H9 (cell line): ENCODE results near the gene UNC79. TPM values are rescaled to one million over a fixed set of nuclear protein-coding genes. Genes with fewer than 3 reads are reported as not detected.
"Not testable (repeated sequence)": the region's sequence is repeated elsewhere in the genome, so short reads cannot be mapped to it uniquely, and the experiment has no call there.

Experiments used
- DNase-seq: peaks from one replicate; pipeline ENCODE4 v3.0.0-alpha.2; 2017
- H2AFZ ChIP-seq: one replicate; pipeline ENCODE4 v1.6.1; 2013; ENCODE audit warnings: mild to moderate bottlenecking, low read length, control low read depth, moderate library complexity
- H2AK5ac ChIP-seq: 2 replicates; pipeline ENCODE4 v1.6.1; 2013; ENCODE audit warnings: low read length, control low read depth, mixed read lengths; ENCODE audit not compliant: insufficient read length
- H2BK120ac ChIP-seq: one replicate; pipeline ENCODE4 v1.6.1; 2013; ENCODE audit warnings: low read depth, mild to moderate bottlenecking, low read length, control low read depth, inconsistent platforms; ENCODE audit not compliant: poor library complexity, severe bottlenecking
- H2BK12ac ChIP-seq: 2 replicates; pipeline ENCODE4 v1.6.1; 2013; ENCODE audit warnings: low read length, control low read depth, mixed read lengths, low read depth; ENCODE audit not compliant: insufficient read length
- H2BK15ac ChIP-seq: 2 replicates; pipeline ENCODE4 v1.6.1; 2013; ENCODE audit warnings: low read depth, low read length, control low read depth
- H2BK20ac ChIP-seq: one replicate; pipeline ENCODE4 v1.6.1; 2013; ENCODE audit warnings: low read depth, mild to moderate bottlenecking, low read length, control low read depth, inconsistent platforms; ENCODE audit not compliant: poor library complexity, severe bottlenecking
- H2BK5ac ChIP-seq: 2 replicates; pipeline ENCODE4 v1.6.1; 2013; ENCODE audit warnings: low read length, control low read depth, mixed read lengths; ENCODE audit not compliant: insufficient read length
- H3K14ac ChIP-seq: 2 replicates; pipeline ENCODE4 v1.6.1; 2013; ENCODE audit warnings: low read length, control low read depth; ENCODE audit not compliant: insufficient read depth
- H3K18ac ChIP-seq: 2 replicates; pipeline ENCODE4 v1.6.1; 2013; ENCODE audit warnings: low read depth, mild to moderate bottlenecking, mixed read lengths, low read length, control low read depth; ENCODE audit not compliant: insufficient read length
- H3K23ac ChIP-seq: 2 replicates; pipeline ENCODE4 v1.6.1; 2013; ENCODE audit warnings: low read length, control low read depth, mixed read lengths, low read depth; ENCODE audit not compliant: insufficient read length
- H3K23me2 ChIP-seq: 2 replicates; pipeline ENCODE4 v1.6.1; 2013; ENCODE audit warnings: low read depth, mild to moderate bottlenecking, mixed read lengths, low read length, control low read depth; ENCODE audit not compliant: insufficient read length, poor library complexity, severe bottlenecking
- H3K27ac ChIP-seq: 2 replicates; pipeline ENCODE4 v1.5.1; 2013; ENCODE audit warnings: low read length, control low read depth, mixed read lengths, low read depth; ENCODE audit not compliant: insufficient read length
- H3K27me3 ChIP-seq: 2 replicates; pipeline ENCODE4 v1.6.1; 2013; ENCODE audit warnings: low read length, control low read depth, inconsistent platforms; ENCODE audit not compliant: insufficient read depth
- H3K4ac ChIP-seq: 2 replicates; pipeline ENCODE4 v1.6.1; 2013; ENCODE audit warnings: low read depth, mild to moderate bottlenecking, control low read depth, inconsistent platforms, low read length, moderate library complexity
- H3K4me1 ChIP-seq: 2 replicates; pipeline ENCODE4 v1.6.1; 2013; ENCODE audit warnings: low read length, control low read depth, inconsistent platforms; ENCODE audit not compliant: insufficient read depth
- H3K4me2 ChIP-seq: 2 replicates; pipeline ENCODE4 v1.6.1; 2013; ENCODE audit warnings: low read length, control low read depth, mixed read lengths; ENCODE audit not compliant: insufficient read length, insufficient read depth
- H3K56ac ChIP-seq: 2 replicates; pipeline ENCODE4 v1.6.1; 2013; ENCODE audit warnings: low read depth, mild to moderate bottlenecking, mixed read lengths, low read length, control low read depth; ENCODE audit not compliant: insufficient read length
- H3K79me1 ChIP-seq: 2 replicates; pipeline ENCODE4 v1.6.1; 2013; ENCODE audit warnings: low read depth, mild to moderate bottlenecking, moderate library complexity, low read length, control low read depth, inconsistent platforms; ENCODE audit not compliant: insufficient read depth, poor library complexity, severe bottlenecking
- H3K79me2 ChIP-seq: 2 replicates; pipeline ENCODE4 v1.6.1; 2013; ENCODE audit warnings: low read length, control low read depth, inconsistent platforms; ENCODE audit not compliant: insufficient read depth
- H3K9ac ChIP-seq: 2 replicates; pipeline ENCODE4 v1.6.1; 2013; ENCODE audit warnings: low read length, control low read depth, mixed read lengths; ENCODE audit not compliant: insufficient read length; ENCODE audit errors: extremely low read depth
- H3K9me3 ChIP-seq: one replicate; pipeline ENCODE4 v1.6.1; 2013; ENCODE audit warnings: low read depth, low read length, inconsistent platforms; ENCODE audit not compliant: control insufficient read depth
- H3T11ph ChIP-seq: one replicate; pipeline ENCODE4 v1.6.1; 2013; ENCODE audit warnings: mild to moderate bottlenecking, low read length, control low read depth, inconsistent platforms
- H4K20me1 ChIP-seq: one replicate; pipeline ENCODE4 v1.6.1; 2013; ENCODE audit not compliant: control insufficient read depth, insufficient read length, insufficient read depth
- H4K5ac ChIP-seq: 2 replicates; pipeline ENCODE4 v1.6.1; 2013; ENCODE audit warnings: low read depth, mild to moderate bottlenecking, mixed read lengths, low read length, control low read depth; ENCODE audit not compliant: insufficient read length
- H4K8ac ChIP-seq: replicated peaks from 2 replicates; pipeline ENCODE4 v1.6.1; 2013; ENCODE audit warnings: low read length, control low read depth, mixed read lengths, low read depth; ENCODE audit not compliant: insufficient read length
- H4K91ac ChIP-seq: 2 replicates; pipeline ENCODE4 v1.6.1; 2013; ENCODE audit warnings: low read depth, mild to moderate bottlenecking, moderate library complexity, mixed read lengths, low read length, control low read depth; ENCODE audit not compliant: insufficient read length
- H3K27ac Mint-ChIP-seq, 3 experiments: 2 replicates in 2 of 3; 3 replicates in 1 of 3; pipeline ENCODE4 v1.8.0; 2020 to 2021; ENCODE audit warnings: mixed read lengths in 3 of 3, mild to moderate bottlenecking in 1 of 3, moderate library complexity in 1 of 3
- H3K27me3 Mint-ChIP-seq: 2 replicates; pipeline ENCODE4 v1.8.0; 2021; ENCODE audit warnings: low read depth, mild to moderate bottlenecking, moderate library complexity, mixed read lengths
- H3K36me3 Mint-ChIP-seq, 3 experiments: 2 replicates in 2 of 3; 3 replicates in 1 of 3; pipeline ENCODE4 v1.8.0; 2020 to 2021; ENCODE audit warnings: low read depth in 3 of 3, mixed read lengths in 3 of 3; ENCODE audit not compliant: insufficient read depth in 1 of 3
- H3K4me1 Mint-ChIP-seq, 2 experiments: 2 replicates each; pipeline ENCODE4 v1.8.0; 2020; ENCODE audit warnings: mixed read lengths in 2 of 2
- H3K4me3 Mint-ChIP-seq, 2 experiments: 2 replicates in 1 of 2; 3 replicates in 1 of 2; pipeline ENCODE4 v1.8.0; 2020 to 2021; ENCODE audit warnings: mild to moderate bottlenecking in 2 of 2, mixed read lengths in 2 of 2, moderate library complexity in 1 of 2
- H3K9me3 Mint-ChIP-seq, 2 experiments: 2 replicates in 1 of 2; 3 replicates in 1 of 2; pipeline ENCODE4 v1.8.0; 2020; ENCODE audit warnings: mild to moderate bottlenecking in 2 of 2, mixed read lengths in 2 of 2, moderate library complexity in 1 of 2
- CTCF ChIP-seq: fragments of 200-600 bp; sonication (generic); conservative IDR thresholded peaks from 3 replicates; pipeline ENCODE4 v1.8.0; 2021; ENCODE audit warnings: antibody characterized with exemption, mild to moderate bottlenecking
- WGBS: extraction: QIAGEN DNeasy Blood & Tissue Kit; methylation state at CpG from one replicate; pipeline ENCODE4 v1.1.7; 2013; ENCODE audit warnings: missing lambda C conversion rate, low lambda C conversion rate, mixed read lengths; ENCODE audit not compliant: insufficient read length; ENCODE audit errors: extremely low coverage; 5-methylcytosine and 5-hydroxymethylcytosine counted together
- total RNA-seq: library from RNA; stranded (reverse); gene quantifications from 2 replicates; pipeline ENCODE4 v1.2.1, GENCODE V29; 2021

Gene UNC79
- total RNA-seq, 1 experiment from 2014 or later, result 3.0 TPM

GRCh38 chr14:93522221-93522620, 91.5 kb downstream of the UNC79 start:
- no peak overlapping the region for H4K91ac ChIP-seq
- no peak for DNase-seq
- H2BK15ac ChIP-seq, result no peak overlapping the region
- H2AK5ac ChIP-seq, result no peak overlapping the region
- no peak overlapping the region for H3K27ac Mint-ChIP-seq
- H3K36me3 Mint-ChIP-seq, result peaks cover 38 to 52% (median 39%) of the 10 kb centered on the region in 3 experiments
- H3K4me1 Mint-ChIP-seq, result peaks cover 14 to 15% of the 10 kb centered on the region in 2 experiments
- H3K4me1 ChIP-seq, result no peaks in the 10 kb centered on the region
- H3K56ac ChIP-seq, result no peak overlapping the region
- peaks cover 3% of the 10 kb centered on the region; the same call in 1 of the 2 replicates for H3K27me3 Mint-ChIP-seq
- H3K27me3 ChIP-seq, result no peaks in the 10 kb centered on the region
- no peaks in the 10 kb centered on the region for H4K20me1 ChIP-seq
- H2BK12ac ChIP-seq, result no peak overlapping the region
- no peak overlapping the region for H3K4ac ChIP-seq
- no peaks in the 10 kb centered on the region for H3K79me1 ChIP-seq
- no peak overlapping the region for H2BK120ac ChIP-seq
- H3K23me2 ChIP-seq, result no peaks in the 10 kb centered on the region
- no peak overlapping the region for H3K23ac ChIP-seq
- TF ChIP-seq CTCF, result no peak
- no peak overlapping the region for H2BK5ac ChIP-seq
- H4K8ac ChIP-seq, result no peak overlapping the region
- no peak overlapping the region for H3K4me3 Mint-ChIP-seq
- H3K9me3 ChIP-seq, result peaks cover 11% of the 10 kb centered on the region
- H3K9ac ChIP-seq, result no peak overlapping the region
- no peak overlapping the region for H2AFZ ChIP-seq
- H2BK20ac ChIP-seq, result no peak overlapping the region
- H4K5ac ChIP-seq, result no peak overlapping the region
- H3T11ph ChIP-seq, result no peak overlapping the region
- H3K14ac ChIP-seq, result no peak overlapping the region
- no peak overlapping the region for H3K27ac ChIP-seq
- no peak overlapping the region for H3K18ac ChIP-seq
- no peaks in the 10 kb centered on the region for H3K79me2 ChIP-seq
- H3K4me2 ChIP-seq, result no peak overlapping the region
- H3K9me3 Mint-ChIP-seq, result peaks cover 46 to 49% of the 10 kb centered on the region in 2 experiments

- not testable (repeated sequence) for H2BK5ac ChIP-seq, H2AFZ ChIP-seq, H4K91ac ChIP-seq, H3K23me2 ChIP-seq, H3K14ac ChIP-seq, H4K8ac ChIP-seq, H3K4ac ChIP-seq, H2AK5ac ChIP-seq, H3K79me1 ChIP-seq, H3K4me2 ChIP-seq, H4K5ac ChIP-seq, H3K79me2 ChIP-seq, H3K4me1 ChIP-seq, H2BK20ac ChIP-seq, DNase-seq, H3K4me3 Mint-ChIP-seq, H2BK15ac ChIP-seq, H3K23ac ChIP-seq, H3K27me3 ChIP-seq, H2BK120ac ChIP-seq, H2BK12ac ChIP-seq, H3T11ph ChIP-seq, H4K20me1 ChIP-seq, H3K56ac ChIP-seq, H3K18ac ChIP-seq, H3K27me3 Mint-ChIP-seq, H3K27ac ChIP-seq, H3K9ac ChIP-seq
- H3K27ac Mint-ChIP-seq, result peak overlapping the region in 1 of 3 experiments; percentile 76; a peak in 1 of 7 replicates
- H3K9me3 ChIP-seq, result peaks cover 11% of the 10 kb centered on the region
- H3K4me1 Mint-ChIP-seq, result peaks cover 18 to 23% of the 10 kb centered on the region in 2 experiments
- peaks cover 20 to 22% (median 20%) of the 10 kb centered on the region in 3 experiments for H3K36me3 Mint-ChIP-seq
- WGBS, result no CpG with 5 or more reads among the region's 5 CpGs
- H3K9me3 Mint-ChIP-seq, result peaks cover 16 to 22% of the 10 kb centered on the region in 2 experiments
Observed at GRCh38 chr14:93525216-93525615, 94.5 kb downstream of the UNC79 start.
